SJSA1 (cell line): ENCODE measurements around the gene FAHD2B. TPM values are rescaled to one million over a fixed set of nuclear protein-coding genes. Genes with fewer than 3 reads are reported as not detected.
"Not testable (repeated sequence)": the region's sequence is repeated elsewhere in the genome, so short reads cannot be mapped to it uniquely, and the experiment has no call there.

Source experiments
- DNase-seq, 2 experiments: peaks; one replicate each; pipeline ENCODE4 v3.0.0-alpha.2; 2015 to 2020; ENCODE audit warnings: low spot score in 2 of 2, low read depth in 1 of 2
- H3K27ac ChIP-seq: fragments of 250-450 bp; sonication (Bioruptor Pico); 2 replicates; pipeline ENCODE4 v1.5.1; 2020; ENCODE audit warnings: mild to moderate bottlenecking, moderate library complexity
- H3K27me3 ChIP-seq: fragments of 250-450 bp; sonication (Bioruptor Pico); replicated peaks from 2 replicates; pipeline ENCODE4 v1.5.1; 2020; ENCODE audit warnings: mild to moderate bottlenecking, moderate library complexity
- H3K36me3 ChIP-seq: fragments of 250-450 bp; sonication (Bioruptor Pico); 2 replicates; pipeline ENCODE4 v1.5.1; 2020; ENCODE audit warnings: mild to moderate bottlenecking
- H3K4me1 ChIP-seq: fragments of 250-450 bp; sonication (Bioruptor Pico); replicated peaks from 2 replicates; pipeline ENCODE4 v1.6.1; 2021; ENCODE audit warnings: mild to moderate bottlenecking
- H3K4me3 ChIP-seq: fragments of 250-450 bp; sonication (Bioruptor Pico); 2 replicates; pipeline ENCODE4 v1.5.1; 2020; ENCODE audit warnings: mild to moderate bottlenecking
- H3K9me3 ChIP-seq: fragments of 250-450 bp; sonication (Bioruptor Pico); replicated peaks from 2 replicates; pipeline ENCODE4 v1.5.1; 2020; ENCODE audit warnings: mild to moderate bottlenecking
- total RNA-seq: library from RNA; depleted of rRNA; stranded (reverse); fragments of >200 nt; shearing (Covaris generic); gene quantifications from 2 replicates; pipeline ENCODE4 v1.2.3, GENCODE V29; 2014; rRNA removed

Gene FAHD2B
- 6.8 and 10.7 TPM in 2 replicates for total RNA-seq

GRCh38 chr2:97094772-97095611 is at the start of gene FAHD2B:
Gene FAHD2B, minus strand, starts transcription at chr2:97094882. Its CDS starts 3,176 bp downstream, at chr2:97091706.
- H3K4me1 ChIP-seq, H3K27me3 ChIP-seq, H3K4me3 ChIP-seq, H3K9me3 ChIP-seq, H3K36me3 ChIP-seq, H3K27ac ChIP-seq: not testable (repeated sequence)
- peak; percentile 34 to 75 for DNase-seq

GRCh38 chr2:97144016-97144415 is 49.3 kb upstream of the FAHD2B start:
- not testable (repeated sequence) for H3K36me3 ChIP-seq, H3K4me1 ChIP-seq, H3K4me3 ChIP-seq, H3K27ac ChIP-seq, H3K9me3 ChIP-seq, DNase-seq, H3K27me3 ChIP-seq

GRCh38 chr2:97129090-97129489 is 34.4 kb upstream of the FAHD2B start:
- H3K27me3 ChIP-seq, DNase-seq: not testable (repeated sequence)

GRCh38 chr2:97113882-97114255 is 19.2 kb upstream of the FAHD2B start:
- not testable (repeated sequence) for H3K27me3 ChIP-seq, H3K9me3 ChIP-seq, DNase-seq, H3K36me3 ChIP-seq, H3K4me1 ChIP-seq
- Histone ChIP-seq H3K27ac (peak overlapping the region; percentile 27), H3K4me3 (peak overlapping the region; percentile 46)

More at GRCh38 chr2:97129090-97129489, 34.4 kb upstream of the FAHD2B start:
- H3K4me3 ChIP-seq, H3K4me1 ChIP-seq, H3K9me3 ChIP-seq, H3K27ac ChIP-seq, H3K36me3 ChIP-seq: not testable (repeated sequence)

- not testable (repeated sequence) for H3K36me3 ChIP-seq, H3K9me3 ChIP-seq, H3K27me3 ChIP-seq, H3K4me1 ChIP-seq
- peak; percentile 85 to 93 for DNase-seq
- peak within 1 kb of the TSS; percentile 70 for H3K27ac ChIP-seq
- H3K4me3 ChIP-seq, result peak within 1 kb of the TSS; percentile 46
Measured at GRCh38 chr2:97113050-97113881, 18.6 kb upstream of the FAHD2B start, which contains the start of gene ANKRD36. Gene ANKRD36, plus strand, starts transcription at chr2:97113153. Its CDS starts 587 bp downstream, at chr2:97113740.

GRCh38 chr2:97112320-97113049 is 17.8 kb upstream of the FAHD2B start:
- not testable (repeated sequence) for H3K4me1 ChIP-seq, H3K9me3 ChIP-seq, H3K27me3 ChIP-seq, H3K36me3 ChIP-seq
- H3K27ac ChIP-seq, result peak overlapping the region; percentile 45; the same call in 1 of the 2 replicates
- peak overlapping the region; percentile 46 for H3K4me3 ChIP-seq
- DNase-seq, result peak; percentile 63 to 77

- H3K4me3 ChIP-seq, H3K36me3 ChIP-seq, DNase-seq, H3K4me1 ChIP-seq, H3K27me3 ChIP-seq, H3K9me3 ChIP-seq, H3K27ac ChIP-seq: not testable (repeated sequence)
Measured at GRCh38 chr2:97111246-97111645, 16.6 kb upstream of the FAHD2B start.

- H3K4me1 ChIP-seq, H3K27me3 ChIP-seq, H3K36me3 ChIP-seq, DNase-seq, H3K4me3 ChIP-seq, H3K9me3 ChIP-seq, H3K27ac ChIP-seq: not testable (repeated sequence)
Measured at GRCh38 chr2:97106878-97107277, 12.2 kb upstream of the FAHD2B start.

- not testable (repeated sequence) for H3K4me1 ChIP-seq, DNase-seq, H3K27me3 ChIP-seq, H3K27ac ChIP-seq, H3K36me3 ChIP-seq, H3K4me3 ChIP-seq, H3K9me3 ChIP-seq
Measured at GRCh38 chr2:97098786-97099372, 4.2 kb upstream of the FAHD2B start.

GRCh38 chr2:97095661-97096060 is 979 bp upstream of the FAHD2B start:
- Histone ChIP-seq H3K4me3 (no peak overlapping the region), H3K27ac (no peak overlapping the region), H3K36me3 (no peaks in the 10 kb centered on the region), H3K27me3 (no peaks in the 10 kb centered on the region), H3K4me1 (no peaks in the 10 kb centered on the region), H3K9me3 (no peaks in the 10 kb centered on the region)
- DNase-seq, result no peak

- H3K4me3 ChIP-seq, DNase-seq, H3K4me1 ChIP-seq: not testable (repeated sequence)
Measured at GRCh38 chr2:97093983-97094771, 505 bp downstream of the FAHD2B start.

GRCh38 chr2:97092946-97093345 is 1.7 kb downstream of the FAHD2B start:
- not testable (repeated sequence) for H3K27me3 ChIP-seq, DNase-seq, H3K9me3 ChIP-seq, H3K4me3 ChIP-seq, H3K36me3 ChIP-seq, H3K27ac ChIP-seq, H3K4me1 ChIP-seq

More at GRCh38 chr2:97093983-97094771, 505 bp downstream of the FAHD2B start:
- H3K9me3 ChIP-seq, H3K27ac ChIP-seq, H3K36me3 ChIP-seq, H3K27me3 ChIP-seq: not testable (repeated sequence)

GRCh38 chr2:97088706-97089105 is 6.0 kb downstream of the FAHD2B start:
- not testable (repeated sequence) for H3K4me1 ChIP-seq, H3K4me3 ChIP-seq, H3K27ac ChIP-seq, H3K27me3 ChIP-seq, H3K36me3 ChIP-seq, H3K9me3 ChIP-seq, DNase-seq
